Daoy (cell line): Measurements from ENCODE around the gene SH2D6. TPM values are rescaled to one million over a fixed set of nuclear protein-coding genes. Genes with fewer than 3 reads are reported as not detected.
"Not testable (repeated sequence)": the region's sequence is repeated elsewhere in the genome, so short reads cannot be mapped to it uniquely, and the experiment has no call there.

Experiments
- DNase-seq: peaks from one replicate; pipeline ENCODE4 v3.0.0-alpha.2; 2015; ENCODE audit warnings: low read depth
- total RNA-seq: library from RNA; depleted of rRNA; stranded (reverse); fragments of >200 nt; shearing (Covaris generic); gene quantifications from 2 replicates; pipeline ENCODE4 v1.2.3, GENCODE V29; 2014; rRNA removed

SH2D6 gene
- total RNA-seq, 1 experiment from 2014 or later, result 0.34 TPM

DNA sequence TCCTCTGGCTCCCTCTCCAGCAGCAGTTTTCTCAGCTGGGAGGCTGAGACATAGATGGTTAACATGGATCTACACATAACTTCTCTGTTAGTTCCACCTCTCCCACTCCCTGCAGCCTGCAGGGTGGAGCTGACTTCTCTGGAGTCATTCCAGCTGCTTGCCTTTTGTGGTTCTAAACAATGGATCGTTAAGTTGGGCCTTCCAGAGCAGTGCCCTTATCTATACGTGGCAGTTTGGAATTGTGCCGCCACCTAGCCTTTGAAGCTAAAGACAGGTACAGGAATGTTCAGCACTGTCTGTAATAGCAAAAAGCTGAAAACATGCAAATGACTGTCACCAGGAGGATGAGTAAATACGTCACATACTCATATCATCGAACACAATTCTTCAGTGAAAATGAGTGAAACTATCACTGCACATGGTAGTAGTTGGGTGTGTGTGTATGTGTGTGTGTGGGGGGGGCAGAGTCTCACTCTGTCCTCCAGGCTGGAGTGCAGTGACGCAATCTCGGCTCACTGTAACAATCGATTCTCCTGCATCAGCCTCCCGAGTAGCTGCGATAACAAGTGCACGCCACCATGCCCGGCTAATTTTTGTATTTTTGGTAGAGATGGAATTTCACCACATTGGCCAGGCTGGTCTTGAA lies 50.3 kb downstream of the SH2D6 start:
- DNase-seq, result peak; percentile 64

- DNase-seq, result no peak
These were observed 52.6 kb downstream of the SH2D6 start for GRCh38 chr2:85470850-85471800.

- DNase-seq, result no peak
These were observed 53.7 kb downstream of the SH2D6 start for GRCh38 chr2:85472261-85472660.

GRCh38 chr2:85475799-85476490 lies 57.4 kb downstream of the SH2D6 start:
- DNase-seq, result no peak

GRCh38 chr2:85476624-85477023 lies 58.1 kb downstream of the SH2D6 start:
- DNase-seq, result no peak

DNA sequence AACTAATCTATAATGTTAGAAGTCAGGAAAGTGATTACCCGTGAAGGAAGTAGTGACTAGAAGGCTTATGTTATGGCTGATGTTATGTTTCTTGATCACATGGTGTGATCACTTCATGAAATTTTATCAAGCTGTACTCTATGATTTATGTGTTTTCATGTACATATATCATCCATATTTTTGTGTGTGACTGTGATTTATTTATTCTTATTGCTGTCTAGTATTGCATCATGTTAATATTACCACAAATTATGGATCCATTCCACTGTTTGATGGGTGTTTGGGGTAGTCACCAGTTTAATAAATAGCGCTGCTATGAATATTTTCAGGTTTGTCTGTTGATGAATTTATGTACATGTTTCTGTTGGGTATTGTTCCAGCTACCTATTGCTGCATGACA lies 59.4 kb downstream of the SH2D6 start:
- DNase-seq, result no peak

DNA sequence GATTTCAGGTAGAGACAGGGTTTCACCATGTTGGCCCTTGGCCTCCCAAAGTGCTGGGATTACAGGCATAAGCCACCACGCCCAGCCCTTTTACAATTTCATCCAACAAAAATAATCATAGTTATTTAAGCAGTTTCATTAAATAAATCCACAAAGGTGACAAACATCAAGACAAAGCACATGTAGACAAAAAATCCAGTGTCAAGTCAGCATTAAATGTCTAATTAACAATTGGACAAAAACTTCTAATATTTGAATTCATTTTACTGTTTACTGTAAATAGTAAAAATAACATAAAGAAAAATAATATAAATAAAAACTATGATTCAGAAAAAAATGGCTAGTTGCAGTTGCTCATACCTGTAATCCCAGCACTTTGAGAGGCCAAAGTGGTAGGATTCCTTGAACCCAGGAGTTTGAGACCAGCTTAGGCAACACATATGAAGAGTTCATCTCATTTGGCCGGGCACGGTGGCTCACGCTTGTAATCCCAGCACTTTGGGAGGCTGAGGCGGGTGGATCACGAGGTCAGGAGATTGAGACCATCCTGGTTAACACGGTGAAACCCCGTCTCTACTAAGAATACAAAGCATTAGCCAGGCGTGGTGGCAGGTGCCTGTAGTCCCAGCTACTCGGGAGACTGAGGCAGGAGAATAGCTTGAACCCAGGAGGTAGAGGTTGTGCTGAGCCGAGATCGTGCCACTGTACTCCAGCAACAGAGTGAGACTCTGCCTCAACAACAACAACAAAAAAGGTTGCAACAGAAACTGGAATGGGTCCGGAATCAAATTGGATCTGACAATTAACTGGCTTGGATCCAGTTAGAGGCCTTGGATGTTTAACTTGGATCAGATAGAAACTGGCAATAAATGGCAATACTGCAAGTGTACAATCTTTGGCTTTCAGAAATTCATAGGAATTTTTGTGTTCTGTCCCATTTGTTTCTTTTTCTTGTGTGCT lies 63.6 kb downstream of the SH2D6 start:
- no peak for DNase-seq

DNA sequence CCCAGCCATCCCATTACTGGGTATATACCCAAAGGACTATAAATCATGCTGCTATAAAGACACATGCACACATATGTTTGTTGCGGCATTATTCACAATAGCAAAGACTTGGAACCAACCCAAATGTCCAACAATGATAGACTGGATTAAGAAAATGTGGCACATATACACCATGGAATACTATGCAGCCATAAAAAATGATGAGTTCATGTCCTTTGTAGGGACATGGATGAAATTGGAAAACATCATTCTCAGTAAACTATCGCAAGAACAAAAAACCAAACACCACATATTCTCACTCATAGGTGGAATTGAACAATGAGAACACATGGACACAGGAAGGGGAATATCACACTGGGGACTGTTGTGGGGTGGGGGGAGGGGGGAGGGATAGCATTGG lies 66.1 kb downstream of the SH2D6 start:
- not testable (repeated sequence) for DNase-seq

GRCh38 chr2:85485815-85486214 lies 67.3 kb downstream of the SH2D6 start:
- DNase-seq, result no peak

Other genes starting within 250 kb of the SH2D6 start
- 43.7 and 55.3 TPM in 2 replicates for gene TGOLN2, start 90.7 kb upstream of the SH2D6 start, total RNA-seq
- gene RETSAT, start 64.2 kb upstream of the SH2D6 start, total RNA-seq, result 11.4 and 18.8 TPM in 2 replicates
- 7.5 and 8.5 TPM in 2 replicates for gene ELMOD3, start 63.9 kb upstream of the SH2D6 start, total RNA-seq
- gene CAPG, start 8.3 kb upstream of the SH2D6 start, total RNA-seq, result 123 and 141 TPM in 2 replicates
- 55.8 and 63.8 TPM in 2 replicates for gene MAT2A, start 120.5 kb downstream of the SH2D6 start, total RNA-seq
- gene GGCX, start 142.8 kb downstream of the SH2D6 start, total RNA-seq, result 23.3 and 60.0 TPM in 2 replicates
- 6.0 and 9.8 TPM in 2 replicates for gene VAMP8, start 158.9 kb downstream of the SH2D6 start, total RNA-seq
- 2.1 and 2.6 TPM in 2 replicates for gene VAMP5, start 165.7 kb downstream of the SH2D6 start, total RNA-seq
- 314 and 360 TPM in 2 replicates for gene RNF181, start 177.0 kb downstream of the SH2D6 start, total RNA-seq
- 0.65 and 4.0 TPM in 2 replicates for gene TMEM150A, start 184.0 kb downstream of the SH2D6 start, total RNA-seq
- gene C2orf68, start 193.4 kb downstream of the SH2D6 start, total RNA-seq, result 9.4 and 20.0 TPM in 2 replicates
- gene USP39, start 197.5 kb downstream of the SH2D6 start, total RNA-seq, result 87.5 and 123 TPM in 2 replicates
- not detected in 2 replicates for gene SFTPB, start 249.5 kb downstream of the SH2D6 start, total RNA-seq